Fibroblast of mammary gland (primary cell): ENCODE data around the gene STRAP.
"Not testable (repeated sequence)": the region's sequence is repeated elsewhere in the genome, so short reads cannot be mapped to it uniquely, and the experiment has no call there.

Experiments
- DNase-seq: peaks from one replicate; pipeline ENCODE4 v3.0.0-alpha.2; 2010; ENCODE audit warnings: low read depth
- H3K4me3 ChIP-seq: 2 replicates; pipeline ENCODE4 v1.5.1; 2011; ENCODE audit warnings: low read depth, mild to moderate bottlenecking, low read length, moderate library complexity; ENCODE audit not compliant: control insufficient read depth
- TF ChIP-seq, protein P1 (sequence below): conservative IDR thresholded peaks from 2 replicates; pipeline ENCODE4 v1.5.1; 2011; ENCODE audit warnings: low read depth, low read length, inconsistent platforms; ENCODE audit not compliant: control insufficient read depth, insufficient read depth

The STRAP gene

DNA sequence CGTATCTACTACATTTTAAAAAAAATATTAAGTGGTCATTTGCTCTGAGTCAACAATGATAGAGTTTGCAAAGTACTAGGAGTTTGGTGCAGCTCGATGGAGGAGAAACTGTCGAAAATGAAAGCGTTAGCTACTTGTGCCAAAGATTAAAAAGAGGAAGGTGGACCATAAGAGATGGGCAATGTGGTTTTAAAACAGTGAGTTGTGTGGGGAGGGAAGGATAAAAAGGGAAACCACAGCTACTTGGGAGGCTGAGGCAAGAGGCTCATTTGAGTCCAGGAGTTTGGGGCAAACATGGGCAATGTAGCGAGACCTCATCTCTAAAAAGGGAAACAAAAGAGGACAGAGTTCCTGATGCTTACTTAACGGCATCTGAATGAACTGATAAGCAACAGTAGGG, 18.2 kb upstream of the STRAP start:
- TF ChIP-seq, protein P1, sequence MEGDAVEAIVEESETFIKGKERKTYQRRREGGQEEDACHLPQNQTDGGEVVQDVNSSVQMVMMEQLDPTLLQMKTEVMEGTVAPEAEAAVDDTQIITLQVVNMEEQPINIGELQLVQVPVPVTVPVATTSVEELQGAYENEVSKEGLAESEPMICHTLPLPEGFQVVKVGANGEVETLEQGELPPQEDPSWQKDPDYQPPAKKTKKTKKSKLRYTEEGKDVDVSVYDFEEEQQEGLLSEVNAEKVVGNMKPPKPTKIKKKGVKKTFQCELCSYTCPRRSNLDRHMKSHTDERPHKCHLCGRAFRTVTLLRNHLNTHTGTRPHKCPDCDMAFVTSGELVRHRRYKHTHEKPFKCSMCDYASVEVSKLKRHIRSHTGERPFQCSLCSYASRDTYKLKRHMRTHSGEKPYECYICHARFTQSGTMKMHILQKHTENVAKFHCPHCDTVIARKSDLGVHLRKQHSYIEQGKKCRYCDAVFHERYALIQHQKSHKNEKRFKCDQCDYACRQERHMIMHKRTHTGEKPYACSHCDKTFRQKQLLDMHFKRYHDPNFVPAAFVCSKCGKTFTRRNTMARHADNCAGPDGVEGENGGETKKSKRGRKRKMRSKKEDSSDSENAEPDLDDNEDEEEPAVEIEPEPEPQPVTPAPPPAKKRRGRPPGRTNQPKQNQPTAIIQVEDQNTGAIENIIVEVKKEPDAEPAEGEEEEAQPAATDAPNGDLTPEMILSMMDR: no peak
- no peak overlapping the region for H3K4me3 ChIP-seq
- DNase-seq: no peak

DNA sequence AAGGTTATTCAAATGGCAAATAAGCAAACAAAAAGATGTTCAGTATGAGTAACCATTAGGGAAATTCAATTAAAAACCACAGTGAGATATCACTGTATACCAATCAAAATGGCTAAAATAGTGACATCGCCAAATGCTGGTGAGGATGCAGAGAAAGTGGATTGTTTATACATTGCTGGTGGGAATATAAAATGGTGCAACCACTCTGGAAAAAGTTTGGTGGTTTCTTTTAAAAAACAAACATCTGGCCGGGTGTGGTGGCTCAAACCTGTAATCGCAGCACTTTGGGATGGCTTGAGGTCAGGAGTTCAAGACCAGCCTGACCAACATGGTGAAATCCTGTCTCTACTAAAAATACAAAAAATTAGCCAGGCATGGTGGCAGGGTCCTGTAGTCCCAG, 14.0 kb upstream of the STRAP start:
- TF ChIP-seq, protein P1: no peak
- DNase-seq: no peak
- H3K4me3 ChIP-seq: no peak overlapping the region

DNA sequence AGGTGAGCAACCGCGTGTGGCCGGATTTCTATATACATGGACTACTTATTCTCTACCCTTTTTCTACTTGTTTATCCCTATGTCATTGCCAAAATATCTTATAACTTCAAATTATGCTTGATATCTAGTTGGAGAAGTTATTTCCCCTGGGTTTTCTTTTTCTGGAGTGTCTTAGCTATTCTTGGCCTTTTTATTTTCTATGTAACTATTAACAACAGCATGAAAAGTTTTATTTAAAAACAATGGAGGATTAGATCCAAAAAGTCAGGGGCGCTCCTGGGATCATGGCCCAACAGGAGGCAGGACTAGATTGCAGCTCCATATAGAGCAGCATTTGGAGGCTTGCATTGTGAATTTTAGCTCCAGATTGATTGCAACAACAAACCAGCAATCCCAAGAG, 8.6 kb upstream of the STRAP start:
- no peak for DNase-seq
- TF ChIP-seq, protein P1: no peak
- H3K4me3 ChIP-seq: no peak overlapping the region

DNA sequence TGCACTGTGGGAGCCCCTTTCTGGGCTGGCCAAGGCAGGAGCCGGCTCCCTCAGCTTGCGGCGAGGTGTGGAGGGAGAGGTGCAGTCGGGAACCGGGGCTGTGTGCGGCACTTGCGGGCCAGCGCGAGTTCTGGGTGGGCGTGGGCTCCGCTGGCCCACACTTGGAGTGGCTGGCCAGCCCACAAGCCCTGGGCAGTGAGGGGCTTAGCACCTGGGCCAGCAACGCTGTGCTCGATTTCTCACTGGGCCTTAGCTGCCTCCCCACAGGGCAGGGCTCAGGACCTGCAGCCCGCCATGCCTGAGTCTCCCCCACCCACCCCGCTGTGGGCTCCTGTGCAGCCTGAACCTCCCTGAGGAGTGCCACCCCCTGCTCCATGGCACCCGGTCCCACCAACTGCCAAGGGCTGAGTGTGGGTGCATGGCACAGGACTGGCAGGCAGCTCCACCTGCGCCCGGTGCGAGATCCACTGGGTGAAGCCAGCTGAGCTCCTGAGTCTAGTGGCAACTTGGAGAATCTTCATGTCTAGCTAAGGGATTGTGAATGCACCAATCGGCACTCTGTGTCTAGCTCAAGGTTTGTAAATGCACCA, 7.5 kb upstream of the STRAP start:
- not testable (repeated sequence) for H3K4me3 ChIP-seq

DNA sequence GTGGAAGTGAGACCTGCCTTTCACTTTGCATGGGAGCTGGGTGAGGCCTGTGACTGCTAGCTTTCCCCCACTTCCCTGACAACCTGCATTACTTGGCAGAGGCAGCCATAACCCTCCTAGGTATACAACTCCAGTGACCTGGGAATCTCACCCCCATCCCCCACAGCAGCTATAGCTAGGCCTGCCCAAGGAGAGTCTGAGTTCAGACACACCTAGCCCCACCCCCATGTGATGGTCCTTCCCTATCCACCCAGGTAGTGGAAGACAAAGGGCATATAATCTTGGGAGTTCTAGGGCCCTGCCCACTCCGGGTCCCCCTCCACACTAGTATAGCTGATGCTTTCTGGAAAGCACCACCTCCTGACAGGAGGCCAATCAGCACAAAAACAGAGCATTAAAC, 6.3 kb upstream of the STRAP start:
- no peak for DNase-seq
- no peak overlapping the region for H3K4me3 ChIP-seq
- TF ChIP-seq, protein P1: no peak

More for the DNA sequence above, 7.5 kb upstream of the STRAP start:
- not testable (repeated sequence) for DNase-seq

DNA sequence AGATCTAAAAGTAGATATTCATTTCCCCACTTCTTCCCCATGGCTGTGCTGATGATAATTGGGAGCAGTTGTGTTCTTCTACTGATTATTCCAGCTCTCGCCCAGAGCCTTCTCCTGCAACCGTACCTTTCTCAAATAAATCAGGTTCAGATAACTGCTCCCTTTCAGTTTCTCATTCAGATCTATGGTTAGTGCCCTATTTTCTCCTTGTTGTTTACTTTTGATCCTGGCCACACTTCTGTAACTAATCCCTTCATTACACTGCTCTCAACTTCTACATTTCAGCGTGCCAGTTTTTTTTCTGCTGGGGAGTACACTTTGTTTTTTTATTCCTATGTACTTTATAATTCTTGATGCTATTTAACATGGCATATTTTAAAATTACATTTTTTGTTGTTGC, 2.8 kb upstream of the STRAP start:
- TF ChIP-seq, protein P1: no peak
- no peak for DNase-seq
- H3K4me3 ChIP-seq: no peak overlapping the region

DNA sequence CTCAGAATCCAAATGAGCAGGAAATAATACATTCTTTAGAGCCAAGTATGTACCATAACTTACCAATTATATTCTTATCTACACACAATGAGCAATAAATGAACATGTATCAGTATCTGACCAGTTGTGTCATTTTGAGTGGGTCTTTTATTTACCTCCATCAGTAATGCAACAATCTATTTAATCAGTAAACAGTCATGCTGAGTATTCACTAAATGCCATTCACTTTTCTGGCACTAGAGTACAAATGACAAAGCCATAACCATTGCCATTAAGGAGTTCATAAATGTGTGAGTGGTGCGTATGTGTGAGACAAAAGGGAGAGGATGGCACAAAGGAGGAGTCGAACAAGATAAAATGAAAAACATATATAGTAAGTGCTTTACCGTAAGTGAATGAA, 1.5 kb upstream of the STRAP start:
- H3K4me3 ChIP-seq: no peak overlapping the region
- DNase-seq: no peak
- TF ChIP-seq, protein P1: no peak
